Measurements from ENCODE around the gene MAP3K14. TPM values are rescaled to one million over a fixed set of nuclear protein-coding genes. Genes with fewer than 3 reads are reported as not detected.
"Not testable (repeated sequence)": the region's sequence is repeated elsewhere in the genome, so short reads cannot be mapped to it uniquely, and the experiment has no call there.

Gene MAP3K14
- total RNA-seq, 3 donors from 2014 or later, result 16.6 to 27.9 (median 18.0) TPM

DNA sequence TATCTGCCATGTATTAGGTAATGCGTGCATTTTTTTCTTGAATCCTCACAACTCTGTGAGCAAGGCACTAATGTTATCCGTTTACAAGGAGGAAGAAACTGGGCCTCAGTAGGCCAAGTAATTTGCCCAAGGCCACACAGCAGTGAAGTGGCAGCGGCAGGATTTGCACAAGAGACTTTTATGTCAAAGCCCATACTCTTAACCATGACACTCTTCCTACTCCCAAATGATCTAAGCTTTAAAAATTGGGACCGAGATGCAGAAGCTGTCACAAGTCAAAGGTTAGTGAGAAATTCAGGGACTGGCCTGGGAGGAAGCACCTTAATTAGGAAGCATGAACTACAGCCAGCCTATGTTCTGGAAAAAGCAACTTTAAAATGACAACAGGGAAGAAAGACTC is 10.7 kb downstream of the MAP3K14 start:
- peak in 1 of 3 donors; percentile 5 for DNase-seq
- Histone ChIP-seq H3K36me3 (ENCODE audit: low read depth) (no peaks in the 10 kb centered on the region), H3K9me3 (no peaks in the 10 kb centered on the region), H3K4me1 (ENCODE audit: low read depth) (peaks cover 56% of the 10 kb centered on the region), H3K4me3 (no peak overlapping the region)
- TF ChIP-seq, protein P1, sequence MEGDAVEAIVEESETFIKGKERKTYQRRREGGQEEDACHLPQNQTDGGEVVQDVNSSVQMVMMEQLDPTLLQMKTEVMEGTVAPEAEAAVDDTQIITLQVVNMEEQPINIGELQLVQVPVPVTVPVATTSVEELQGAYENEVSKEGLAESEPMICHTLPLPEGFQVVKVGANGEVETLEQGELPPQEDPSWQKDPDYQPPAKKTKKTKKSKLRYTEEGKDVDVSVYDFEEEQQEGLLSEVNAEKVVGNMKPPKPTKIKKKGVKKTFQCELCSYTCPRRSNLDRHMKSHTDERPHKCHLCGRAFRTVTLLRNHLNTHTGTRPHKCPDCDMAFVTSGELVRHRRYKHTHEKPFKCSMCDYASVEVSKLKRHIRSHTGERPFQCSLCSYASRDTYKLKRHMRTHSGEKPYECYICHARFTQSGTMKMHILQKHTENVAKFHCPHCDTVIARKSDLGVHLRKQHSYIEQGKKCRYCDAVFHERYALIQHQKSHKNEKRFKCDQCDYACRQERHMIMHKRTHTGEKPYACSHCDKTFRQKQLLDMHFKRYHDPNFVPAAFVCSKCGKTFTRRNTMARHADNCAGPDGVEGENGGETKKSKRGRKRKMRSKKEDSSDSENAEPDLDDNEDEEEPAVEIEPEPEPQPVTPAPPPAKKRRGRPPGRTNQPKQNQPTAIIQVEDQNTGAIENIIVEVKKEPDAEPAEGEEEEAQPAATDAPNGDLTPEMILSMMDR (IDR thresholded peaks at IDR 0.05), result no peak
- ATAC-seq, result no peak
- intact Hi-C loops (cut with DNase I, micrococcal nuclease), result no loop called here

DNA sequence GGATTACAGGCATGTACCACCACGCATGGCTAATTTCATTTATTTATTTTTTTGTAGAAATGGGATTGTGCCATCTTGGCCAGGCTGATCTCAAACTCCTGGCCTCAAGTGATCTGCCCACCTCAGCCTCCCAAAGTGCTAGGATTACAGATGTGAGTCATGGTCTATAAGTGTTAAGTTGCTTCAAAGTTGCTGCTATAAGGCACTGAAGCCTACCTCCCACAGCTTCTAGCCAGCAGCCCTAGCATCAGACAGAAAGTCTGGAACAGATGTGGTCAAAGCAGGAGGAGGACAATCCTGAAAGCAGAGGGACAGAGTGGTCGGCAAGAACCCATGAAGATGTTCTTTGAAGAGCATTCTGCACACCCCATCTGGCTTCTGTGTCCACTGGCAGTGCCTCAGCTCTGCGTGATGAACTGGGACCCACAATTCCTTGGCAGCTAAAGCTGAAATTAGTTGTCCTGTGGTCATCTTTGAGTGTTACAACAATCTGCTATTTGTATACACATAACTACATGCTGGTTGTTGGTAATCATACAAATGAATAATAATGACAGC is 11.2 kb downstream of the MAP3K14 start:
- no peaks in the 10 kb centered on the region for H3K9me3 ChIP-seq
- TF ChIP-seq, protein P1 (IDR thresholded peaks at IDR 0.05), result no peak
- ATAC-seq (no peak), DNase-seq (peak in 1 of 3 donors; percentile 4)
- H3K36me3 ChIP-seq (ENCODE audit: low read depth), result no peaks in the 10 kb centered on the region
- H3K4me1 ChIP-seq (ENCODE audit: low read depth), result peaks cover 52% of the 10 kb centered on the region
- intact Hi-C loops (cut with DNase I, micrococcal nuclease), result no loop called here
- no peak overlapping the region for H3K4me3 ChIP-seq

DNA sequence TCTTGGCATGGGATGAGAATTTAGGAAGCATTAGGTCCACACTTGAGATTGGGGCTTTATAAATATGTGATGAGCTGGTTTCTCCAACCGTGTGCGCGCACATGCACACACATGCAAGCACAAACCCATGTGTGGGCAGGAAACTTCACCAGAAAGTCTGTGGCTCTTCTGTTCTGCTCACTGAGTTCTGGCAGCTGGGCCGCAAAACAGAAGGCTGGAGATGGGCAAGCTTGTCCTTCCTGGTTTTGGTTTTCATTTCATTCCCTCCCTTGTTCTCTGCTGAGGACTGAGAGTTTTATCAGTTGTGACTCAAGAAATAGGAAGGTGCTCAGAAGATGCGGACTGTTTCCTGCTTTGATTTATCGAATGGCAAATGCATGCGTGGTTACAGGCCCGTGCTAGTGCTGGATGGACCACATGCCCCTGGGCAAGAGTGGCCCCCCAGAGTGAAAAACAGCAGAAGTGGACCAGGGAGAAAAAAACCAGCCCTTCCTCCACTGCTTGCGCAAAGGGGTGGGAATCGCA is 14.1 kb downstream of the MAP3K14 start:
- intact Hi-C loops (cut with DNase I, micrococcal nuclease), result no loop called here
- TF ChIP-seq, protein P1 (IDR thresholded peaks at IDR 0.05), result no peak
- ATAC-seq, result peak; percentile 68
- Histone ChIP-seq H3K36me3 (ENCODE audit: low read depth) (no peaks in the 10 kb centered on the region), H3K4me3 (no peak overlapping the region), H3K4me1 (ENCODE audit: low read depth) (peaks cover 44% of the 10 kb centered on the region), H3K9me3 (no peaks in the 10 kb centered on the region)
- no peak for DNase-seq

DNA sequence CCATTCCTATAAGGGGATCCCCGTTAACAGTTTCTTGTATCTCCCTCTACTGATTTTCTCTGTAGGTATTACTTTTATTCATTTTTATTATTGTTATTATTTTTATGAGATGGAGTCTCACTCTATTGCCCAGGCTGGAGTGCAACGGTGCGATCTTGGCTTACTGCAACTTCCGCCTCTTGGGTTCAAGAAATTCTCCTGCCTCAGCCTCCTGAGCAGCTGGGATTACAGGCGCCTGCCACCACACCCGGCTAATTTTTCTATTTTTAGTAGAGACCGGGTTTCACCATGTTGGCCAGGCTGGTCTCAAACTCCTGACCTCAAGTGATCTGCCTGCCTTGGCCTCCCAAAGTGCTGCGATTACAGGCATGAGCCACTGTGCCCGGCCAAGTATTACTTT is 14.6 kb downstream of the MAP3K14 start:
- intact Hi-C loops (cut with DNase I, micrococcal nuclease); ATAC-seq; H3K36me3 ChIP-seq (ENCODE audit: low read depth); DNase-seq; H3K9me3 ChIP-seq; H3K4me3 ChIP-seq: not testable (repeated sequence)
- peaks cover 43% of the 10 kb centered on the region for H3K4me1 ChIP-seq (ENCODE audit: low read depth)

DNA sequence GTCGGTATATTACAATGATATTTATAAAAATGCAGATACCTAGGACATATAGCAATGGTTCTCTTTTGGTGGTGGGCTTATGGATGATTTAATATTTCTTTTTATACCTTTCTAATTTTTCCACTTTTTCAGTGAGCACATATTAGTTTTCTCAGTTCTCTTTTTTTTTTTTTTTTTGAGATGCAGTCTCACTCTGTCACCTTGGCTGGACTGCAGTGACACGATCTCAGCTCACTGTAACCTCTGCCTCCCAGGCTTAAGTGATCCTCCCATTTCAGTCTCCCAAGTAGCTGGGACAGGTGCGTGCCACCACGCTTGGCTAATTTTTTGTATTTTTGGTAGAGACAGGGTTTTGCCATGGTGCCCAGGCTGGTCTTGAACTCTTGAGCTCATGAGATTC is 15.1 kb downstream of the MAP3K14 start:
- DNase-seq (no peak), ATAC-seq (no peak)
- Histone ChIP-seq H3K9me3 (no peaks in the 10 kb centered on the region), H3K36me3 (ENCODE audit: low read depth) (no peaks in the 10 kb centered on the region), H3K4me1 (ENCODE audit: low read depth) (peaks cover 43% of the 10 kb centered on the region), H3K4me3 (no peak overlapping the region)
- TF ChIP-seq, protein P1 (IDR thresholded peaks at IDR 0.05), result no peak
- intact Hi-C loops (cut with DNase I, micrococcal nuclease), result no loop called here

DNA sequence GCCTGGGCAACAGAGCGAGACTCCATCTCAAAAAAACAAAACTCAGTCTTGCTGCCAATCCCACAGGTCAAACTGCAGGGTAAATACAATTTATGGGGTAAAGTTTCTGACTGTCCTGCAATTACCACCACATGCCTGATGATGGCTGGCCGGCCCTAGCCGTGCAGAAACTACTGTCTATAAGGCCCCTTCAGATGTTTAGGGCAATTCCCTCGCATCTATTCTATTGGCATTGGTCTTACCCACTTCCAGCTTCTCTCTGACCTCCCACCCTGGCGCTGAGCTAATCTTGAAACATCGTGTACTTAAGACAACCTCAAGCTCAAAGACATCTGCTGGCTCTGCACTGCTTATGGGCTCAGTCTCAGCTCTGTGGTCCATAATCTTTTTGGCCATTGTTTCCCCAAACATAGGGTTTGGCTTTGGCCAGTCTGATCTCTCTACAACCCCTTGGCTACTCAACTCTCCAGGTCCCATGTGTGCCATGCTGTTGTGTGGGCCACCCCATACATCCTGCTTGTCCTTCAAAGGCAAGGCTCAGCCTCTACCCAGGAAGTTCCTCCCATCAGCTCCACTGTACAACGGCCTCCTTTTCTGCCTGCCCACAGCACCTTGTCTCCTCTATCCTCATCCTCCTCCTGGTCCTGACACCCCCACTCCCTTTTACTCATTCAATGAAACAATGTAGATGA is 16.6 kb downstream of the MAP3K14 start:
- DNase-seq, result no peak
- Histone ChIP-seq H3K4me1 (ENCODE audit: low read depth) (peaks cover 51% of the 10 kb centered on the region), H3K9me3 (no peaks in the 10 kb centered on the region), H3K36me3 (ENCODE audit: low read depth) (no peaks in the 10 kb centered on the region), H3K4me3 (no peak overlapping the region)
- TF ChIP-seq, protein P1 (IDR thresholded peaks at IDR 0.05), result no peak
- intact Hi-C loops (cut with DNase I, micrococcal nuclease), result no loop called here
- no peak for ATAC-seq
